ENCODE data around the gene TEX35. TPM values are rescaled to one million over a fixed set of nuclear protein-coding genes. Genes with fewer than 3 reads are reported as not detected.
A peak's percentile ranks its signal among the peaks of the same experiment; 100 is the strongest.
"Not testable (repeated sequence)": the region's sequence is repeated elsewhere in the genome, so short reads cannot be mapped to it uniquely, and the experiment has no call there.

Gene TEX35
- polyA plus RNA-seq, 1 donor: 0.07 TPM

DNA sequence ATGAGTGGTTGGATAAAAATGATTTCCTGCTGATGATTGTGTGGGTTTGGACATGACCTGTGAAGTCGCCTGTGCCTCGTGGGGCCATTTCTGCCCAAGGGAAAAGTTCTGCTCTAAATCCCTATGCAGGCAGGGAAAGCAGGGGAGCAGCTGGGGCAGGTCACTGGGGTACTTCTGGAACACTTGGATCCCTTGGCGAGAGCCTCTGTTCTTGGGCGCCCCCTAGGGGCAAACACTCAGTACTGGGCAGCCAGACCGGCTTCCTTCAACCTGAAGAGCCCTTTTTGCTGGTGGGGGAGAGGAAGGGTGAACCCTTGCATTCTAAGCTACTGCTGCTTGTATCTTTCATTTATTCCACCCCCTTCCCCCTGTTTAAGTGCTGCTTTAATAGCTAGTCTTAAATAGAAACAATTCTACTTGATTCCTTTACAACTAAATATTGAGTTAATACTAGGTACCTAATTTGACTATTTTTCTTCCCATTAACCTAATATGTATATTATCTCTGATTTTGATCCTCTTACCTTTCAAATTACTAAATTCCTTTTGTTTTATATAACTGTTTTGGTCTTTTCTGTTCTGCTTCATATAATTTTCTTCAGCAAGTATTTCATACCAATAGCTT lies 11.1 kb upstream of the TEX35 start:
- no peak overlapping the region for H3K27ac ChIP-seq (ENCODE audit: low read length)
- peaks cover 2% of the 10 kb centered on the region for H3K27me3 ChIP-seq (ENCODE audit: control insufficient read depth, insufficient read depth, low read length)
- H3K4me3 ChIP-seq (ENCODE audit: low read length): no peak overlapping the region
- WGBS (ENCODE audit: insufficient coverage, low lambda C conversion rate): no CpG with 5 or more reads among the region's 5 CpGs
- H3K4me1 ChIP-seq (ENCODE audit: control insufficient read depth, insufficient read depth, low read length): peaks cover 7% of the 10 kb centered on the region
- no peaks in the 10 kb centered on the region for H3K9me3 ChIP-seq (ENCODE audit: control insufficient read depth, low read depth, low read length)
- no peaks in the 10 kb centered on the region for H3K36me3 ChIP-seq (ENCODE audit: control insufficient read depth, insufficient read depth, low read length)
- DNase-seq: peak; percentile 54 to 55

DNA sequence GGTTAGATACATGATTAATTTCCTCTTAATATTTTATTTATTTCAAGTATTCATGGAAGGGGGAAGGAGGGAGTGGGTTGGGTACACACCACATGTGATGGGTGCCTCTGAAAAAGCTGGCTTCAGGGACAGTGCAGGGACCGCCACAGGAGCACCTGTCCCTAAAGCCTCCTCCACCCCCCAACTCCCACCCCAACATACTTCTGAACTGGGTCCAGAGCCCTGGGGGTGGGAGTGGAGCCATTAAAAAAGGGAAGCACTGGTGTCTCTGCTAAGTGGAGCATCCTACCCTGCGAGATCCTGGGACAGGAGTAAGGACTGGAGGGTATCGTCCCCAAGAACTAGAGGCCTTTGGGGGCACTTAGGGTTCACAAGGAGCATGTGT lies 10.6 kb upstream of the TEX35 start:
- Histone ChIP-seq H3K27me3 (ENCODE audit: control insufficient read depth, insufficient read depth, low read length) (peaks cover 2% of the 10 kb centered on the region), H3K4me1 (ENCODE audit: control insufficient read depth, insufficient read depth, low read length) (peaks cover 12% of the 10 kb centered on the region), H3K36me3 (ENCODE audit: control insufficient read depth, insufficient read depth, low read length) (no peaks in the 10 kb centered on the region), H3K4me3 (ENCODE audit: low read length) (no peak overlapping the region), H3K9me3 (ENCODE audit: control insufficient read depth, low read depth, low read length) (no peaks in the 10 kb centered on the region), H3K27ac (ENCODE audit: low read length) (no peak overlapping the region)
- 100% methylated on average over 1 of the region's 3 CpGs for WGBS (ENCODE audit: insufficient coverage, low lambda C conversion rate)
- DNase-seq: no peak

DNA sequence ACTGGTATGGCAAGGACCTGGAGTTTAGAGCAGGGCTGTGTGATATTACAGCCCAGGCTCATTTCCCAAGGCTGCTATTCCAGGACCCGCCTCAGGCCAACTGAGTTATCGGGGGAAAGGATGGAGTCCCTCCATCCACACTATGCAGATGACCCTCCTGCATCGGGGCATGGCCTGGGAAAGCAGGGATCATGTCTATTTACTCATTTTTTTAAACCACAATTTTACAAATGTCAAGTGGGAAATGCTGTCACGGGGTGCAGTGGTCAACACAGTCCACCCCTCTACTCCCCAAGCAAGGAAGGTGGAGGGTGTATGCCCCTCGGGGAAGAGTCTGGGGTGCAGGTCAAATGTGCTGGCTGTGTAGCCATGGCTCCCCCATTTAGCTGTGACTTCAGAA lies 10.1 kb upstream of the TEX35 start:
- H3K27ac ChIP-seq (ENCODE audit: low read length): no peak overlapping the region
- H3K9me3 ChIP-seq (ENCODE audit: control insufficient read depth, low read depth, low read length): no peaks in the 10 kb centered on the region
- H3K36me3 ChIP-seq (ENCODE audit: control insufficient read depth, insufficient read depth, low read length): no peaks in the 10 kb centered on the region
- H3K4me1 ChIP-seq (ENCODE audit: control insufficient read depth, insufficient read depth, low read length): peaks cover 12% of the 10 kb centered on the region
- H3K27me3 ChIP-seq (ENCODE audit: control insufficient read depth, insufficient read depth, low read length): peaks cover 2% of the 10 kb centered on the region
- DNase-seq: no peak
- WGBS (ENCODE audit: insufficient coverage, low lambda C conversion rate): 80% methylated on average over 1 of the region's 5 CpGs
- no peak overlapping the region for H3K4me3 ChIP-seq (ENCODE audit: low read length)

DNA sequence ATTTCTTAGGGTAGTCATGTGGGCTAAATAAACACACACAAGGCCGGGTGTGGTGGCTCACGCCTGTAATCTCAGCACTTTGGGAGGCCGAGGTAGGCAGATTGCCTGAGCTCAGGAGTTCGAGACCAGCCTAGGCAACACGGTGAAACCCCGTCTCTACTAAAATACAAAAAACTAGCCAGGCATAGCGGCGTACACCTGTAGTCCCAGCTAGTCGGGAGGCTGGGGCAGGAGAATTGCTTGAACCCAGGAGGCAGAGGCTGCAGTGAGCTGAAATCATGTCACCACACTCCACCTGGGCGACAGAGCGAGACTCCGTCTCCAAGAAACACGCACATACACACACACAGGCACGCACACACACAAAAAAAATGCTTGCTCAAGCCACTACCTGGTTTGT lies 9.6 kb upstream of the TEX35 start:
- not testable (repeated sequence) for DNase-seq; H3K27me3 ChIP-seq (ENCODE audit: control insufficient read depth, insufficient read depth, low read length); H3K4me3 ChIP-seq (ENCODE audit: low read length); H3K27ac ChIP-seq (ENCODE audit: low read length); H3K9me3 ChIP-seq (ENCODE audit: control insufficient read depth, low read depth, low read length); H3K36me3 ChIP-seq (ENCODE audit: control insufficient read depth, insufficient read depth, low read length)
- WGBS (ENCODE audit: insufficient coverage, low lambda C conversion rate): no CpG with 5 or more reads among the region's 14 CpGs
- peaks cover 12% of the 10 kb centered on the region for H3K4me1 ChIP-seq (ENCODE audit: control insufficient read depth, insufficient read depth, low read length)

DNA sequence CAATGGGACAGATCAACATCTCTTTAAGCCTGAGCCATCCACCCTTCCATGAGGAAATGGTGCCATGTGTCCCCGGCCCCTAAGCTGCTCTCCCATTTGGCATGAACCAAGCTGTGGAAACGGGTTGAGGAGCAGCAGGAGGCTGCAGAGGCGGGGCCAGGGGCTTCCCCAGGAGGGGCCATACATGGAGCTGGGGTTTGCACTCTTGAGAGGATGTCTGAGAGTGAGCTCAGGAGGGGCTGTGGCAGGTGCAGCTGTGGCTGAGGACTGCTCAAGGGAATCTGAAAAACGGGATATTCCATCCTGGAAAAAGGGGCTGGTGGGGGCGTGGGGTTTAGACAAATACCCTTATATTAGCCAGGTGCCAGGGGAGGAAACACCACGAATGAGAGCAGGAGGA lies 9.1 kb upstream of the TEX35 start:
- no peaks in the 10 kb centered on the region for H3K9me3 ChIP-seq (ENCODE audit: control insufficient read depth, low read depth, low read length)
- DNase-seq: no peak
- H3K4me1 ChIP-seq (ENCODE audit: control insufficient read depth, insufficient read depth, low read length): peaks cover 12% of the 10 kb centered on the region
- no CpG with 5 or more reads among the region's 6 CpGs for WGBS (ENCODE audit: insufficient coverage, low lambda C conversion rate)
- peaks cover 2% of the 10 kb centered on the region for H3K27me3 ChIP-seq (ENCODE audit: control insufficient read depth, insufficient read depth, low read length)
- H3K27ac ChIP-seq (ENCODE audit: low read length): no peak overlapping the region
- no peaks in the 10 kb centered on the region for H3K36me3 ChIP-seq (ENCODE audit: control insufficient read depth, insufficient read depth, low read length)
- H3K4me3 ChIP-seq (ENCODE audit: low read length): no peak overlapping the region

DNA sequence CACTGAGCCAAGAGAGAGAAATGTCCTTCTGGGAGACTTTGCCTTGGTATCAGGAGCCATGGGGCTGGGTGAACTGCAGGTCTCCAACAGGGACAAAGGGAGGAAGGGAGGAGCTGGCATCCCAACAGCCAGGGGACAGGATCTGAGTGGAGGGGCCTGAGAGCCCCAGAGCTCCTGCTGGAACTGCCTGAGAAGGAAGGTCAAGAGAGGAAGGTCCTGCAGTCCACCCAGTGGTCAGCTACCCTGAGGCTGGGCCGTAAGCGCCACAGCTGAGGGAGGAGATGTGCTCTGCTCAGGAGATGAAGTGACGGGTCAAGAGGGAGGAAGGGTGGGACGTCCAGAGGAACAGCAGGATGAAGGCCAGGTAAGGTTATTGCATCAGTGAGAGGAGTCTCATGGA lies 8.6 kb upstream of the TEX35 start:
- no CpG with 5 or more reads among the region's 4 CpGs for WGBS (ENCODE audit: insufficient coverage, low lambda C conversion rate)
- Histone ChIP-seq H3K9me3 (ENCODE audit: control insufficient read depth, low read depth, low read length) (no peaks in the 10 kb centered on the region), H3K27ac (ENCODE audit: low read length) (no peak overlapping the region), H3K27me3 (ENCODE audit: control insufficient read depth, insufficient read depth, low read length) (peaks cover 2% of the 10 kb centered on the region), H3K4me1 (ENCODE audit: control insufficient read depth, insufficient read depth, low read length) (peaks cover 12% of the 10 kb centered on the region), H3K36me3 (ENCODE audit: control insufficient read depth, insufficient read depth, low read length) (no peaks in the 10 kb centered on the region), H3K4me3 (ENCODE audit: low read length) (no peak overlapping the region)
- DNase-seq: no peak

DNA sequence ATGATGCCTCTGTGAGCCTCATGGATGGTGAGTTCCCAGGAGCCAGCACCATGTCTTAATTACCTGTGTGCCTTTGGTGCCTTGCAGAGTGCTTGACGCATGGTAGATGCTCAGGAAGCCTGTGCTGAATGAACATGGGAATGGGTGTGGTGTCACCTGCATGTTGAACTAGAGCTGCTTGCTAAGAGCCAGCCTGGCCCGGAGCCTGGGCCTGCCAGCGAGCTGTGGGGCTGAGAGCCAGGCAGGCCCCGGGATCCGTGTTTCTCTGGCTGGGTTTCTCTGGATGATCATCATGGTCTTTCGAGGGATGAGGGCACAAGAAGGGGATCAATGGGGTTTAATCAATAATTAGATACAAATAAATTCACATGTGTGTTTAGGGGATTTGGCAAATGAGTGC lies 6.7 kb upstream of the TEX35 start:
- DNase-seq: no peak

DNA sequence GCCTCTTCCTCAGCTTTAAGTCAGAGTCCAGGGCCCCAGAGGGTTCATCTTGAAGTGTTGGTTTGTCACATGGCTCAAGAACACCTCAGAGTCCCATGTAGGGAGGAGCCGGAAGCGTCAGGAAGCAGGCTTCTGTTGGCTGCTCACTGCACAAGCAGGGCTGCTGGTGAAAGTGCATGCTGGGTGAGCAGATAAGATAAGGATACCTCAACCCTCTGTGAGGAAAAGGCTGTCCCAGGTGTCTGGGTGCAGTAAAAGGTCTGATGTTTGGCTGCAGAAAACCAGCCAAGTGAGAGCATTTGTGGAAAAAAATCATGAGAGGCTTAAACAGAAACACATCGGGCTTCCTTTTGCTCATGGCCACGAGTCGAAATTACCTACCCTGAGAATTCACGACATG lies 6.2 kb upstream of the TEX35 start:
- H3K36me3 ChIP-seq (ENCODE audit: control insufficient read depth, insufficient read depth, low read length): no peaks in the 10 kb centered on the region
- DNase-seq: peak; percentile 92 to 95
- peaks cover 2% of the 10 kb centered on the region for H3K27me3 ChIP-seq (ENCODE audit: control insufficient read depth, insufficient read depth, low read length)
- WGBS (ENCODE audit: insufficient coverage, low lambda C conversion rate): no CpG with 5 or more reads among the region's 6 CpGs
- no peak overlapping the region for H3K4me3 ChIP-seq (ENCODE audit: low read length)
- H3K27ac ChIP-seq (ENCODE audit: low read length): no peak overlapping the region
- H3K9me3 ChIP-seq (ENCODE audit: control insufficient read depth, low read depth, low read length): no peaks in the 10 kb centered on the region
- peaks cover 12% of the 10 kb centered on the region for H3K4me1 ChIP-seq (ENCODE audit: control insufficient read depth, insufficient read depth, low read length)

More for the DNA sequence above, 6.7 kb upstream of the TEX35 start:
- Histone ChIP-seq H3K4me1 (ENCODE audit: control insufficient read depth, insufficient read depth, low read length) (peaks cover 12% of the 10 kb centered on the region), H3K9me3 (ENCODE audit: control insufficient read depth, low read depth, low read length) (no peaks in the 10 kb centered on the region), H3K27me3 (ENCODE audit: control insufficient read depth, insufficient read depth, low read length) (peaks cover 2% of the 10 kb centered on the region), H3K27ac (ENCODE audit: low read length) (no peak overlapping the region), H3K36me3 (ENCODE audit: control insufficient read depth, insufficient read depth, low read length) (no peaks in the 10 kb centered on the region), H3K4me3 (ENCODE audit: low read length) (no peak overlapping the region)
- no CpG with 5 or more reads among the region's 6 CpGs for WGBS (ENCODE audit: insufficient coverage, low lambda C conversion rate)

DNA sequence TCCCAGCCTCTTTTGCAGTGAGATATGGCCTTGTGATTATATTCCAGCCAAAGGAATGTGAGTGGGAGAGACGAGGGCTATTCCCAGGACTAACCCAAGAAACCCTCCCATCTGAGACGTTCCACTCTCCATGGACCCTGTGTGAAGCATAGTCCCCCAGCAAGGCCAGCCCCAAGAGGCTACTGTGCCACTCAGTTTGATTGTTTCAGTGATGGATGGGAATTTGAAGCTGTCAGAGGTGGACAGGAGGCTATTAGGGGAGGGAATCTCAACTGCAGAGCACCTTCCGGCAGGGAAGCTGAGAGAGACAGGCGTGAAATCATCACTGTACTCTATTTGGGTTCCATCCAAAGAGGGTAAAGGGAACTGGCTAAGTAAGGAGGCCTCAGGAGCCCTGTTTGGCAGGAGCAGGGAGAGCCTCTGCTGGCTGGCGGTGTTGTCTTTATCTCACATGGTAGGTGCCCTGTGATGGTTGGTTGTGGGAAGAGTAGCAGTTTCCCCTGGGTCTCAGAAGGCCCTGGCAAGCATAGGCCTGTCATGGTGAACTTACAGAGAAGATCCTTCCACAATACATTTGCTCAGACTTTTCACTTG lies 3.4 kb upstream of the TEX35 start:
- H3K4me3 ChIP-seq (ENCODE audit: low read length): no peak overlapping the region
- no peaks in the 10 kb centered on the region for H3K9me3 ChIP-seq (ENCODE audit: control insufficient read depth, low read depth, low read length)
- H3K4me1 ChIP-seq (ENCODE audit: control insufficient read depth, insufficient read depth, low read length): peaks cover 12% of the 10 kb centered on the region
- H3K36me3 ChIP-seq (ENCODE audit: control insufficient read depth, insufficient read depth, low read length): no peaks in the 10 kb centered on the region
- peaks cover 2% of the 10 kb centered on the region for H3K27me3 ChIP-seq (ENCODE audit: control insufficient read depth, insufficient read depth, low read length)
- WGBS (ENCODE audit: insufficient coverage, low lambda C conversion rate): no CpG with 5 or more reads among the region's 5 CpGs
- DNase-seq: no peak
- H3K27ac ChIP-seq (ENCODE audit: low read length): no peak overlapping the region

DNA sequence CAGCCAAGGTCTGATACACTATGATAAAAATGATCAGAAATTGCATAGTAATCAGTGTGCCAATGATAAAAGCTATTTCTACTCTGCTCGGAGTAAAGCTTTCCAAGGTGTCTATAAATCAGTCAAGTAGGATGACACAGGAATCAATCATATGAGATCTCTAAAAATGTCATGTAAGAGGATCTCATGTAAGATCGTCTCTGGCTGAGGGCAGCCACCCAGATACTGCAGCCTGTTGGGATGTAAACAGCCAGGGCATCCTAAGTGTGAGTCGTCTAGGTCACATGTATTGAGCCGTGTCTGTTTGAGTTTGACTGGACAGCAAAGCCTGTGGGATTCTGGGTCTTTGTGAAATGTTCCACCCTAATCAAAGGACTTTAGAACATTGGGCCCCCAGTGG lies 2.8 kb upstream of the TEX35 start:
- no peak for DNase-seq
- H3K9me3 ChIP-seq (ENCODE audit: control insufficient read depth, low read depth, low read length): no peaks in the 10 kb centered on the region
- H3K4me1 ChIP-seq (ENCODE audit: control insufficient read depth, insufficient read depth, low read length): peaks cover 12% of the 10 kb centered on the region
- H3K36me3 ChIP-seq (ENCODE audit: control insufficient read depth, insufficient read depth, low read length): no peaks in the 10 kb centered on the region
- H3K27me3 ChIP-seq (ENCODE audit: control insufficient read depth, insufficient read depth, low read length): peaks cover under 1% of the 10 kb centered on the region
- H3K27ac ChIP-seq (ENCODE audit: low read length): no peak overlapping the region
- no peak overlapping the region for H3K4me3 ChIP-seq (ENCODE audit: low read length)
- WGBS (ENCODE audit: insufficient coverage, low lambda C conversion rate): 100% methylated on average over 1 of the region's 4 CpGs
